HepG2 (cell line): ENCODE results near the gene ALDH4A1. TPM values are rescaled to one million over a fixed set of nuclear protein-coding genes. Genes with fewer than 3 reads are reported as not detected.

Source experiments
- AGO1 ChIP-seq: fragments of 200-400 bp; formaldehyde crosslinking; IDR thresholded peaks from 2 replicates; pipeline ENCODE4 v1.6.1; 2017; ENCODE audit warnings: mild to moderate bottlenecking, low read depth, low read length, moderate library complexity; ENCODE audit not compliant: poor library complexity, severe bottlenecking
- DPF2 ChIP-seq: sonication (generic); formaldehyde crosslinking; IDR thresholded peaks from 2 replicates; pipeline ENCODE4 v1.4.0; 2020; ENCODE audit warnings: mild to moderate bottlenecking, low read depth, missing genetic modification reagents, borderline replicate concordance
- FOXO4 ChIP-seq: sonication (generic); formaldehyde crosslinking; conservative IDR thresholded peaks from 2 replicates; pipeline ENCODE4 v1.8.1; 2023; ENCODE audit warnings: missing genetic modification reagents
- HDAC2 ChIP-seq: sonication (generic); formaldehyde crosslinking; IDR thresholded peaks from 2 replicates; pipeline ENCODE4 v1.4.0; 2020; ENCODE audit warnings: missing genetic modification reagents
- HNF1A ChIP-seq, 2 experiments: sonication (generic) in 1 of 2; formaldehyde crosslinking in 1 of 2; IDR thresholded peaks; 2 replicates each; pipeline versions ENCODE4 v1.4.0 to v1.6.1; 2016 to 2020; ENCODE audit warnings: borderline replicate concordance in 1 of 2, low read depth in 1 of 2, mild to moderate bottlenecking in 1 of 2, missing genetic modification reagents in 1 of 2
- MXD3 ChIP-seq: IDR thresholded peaks from 2 replicates; pipeline ENCODE4 v1.6.1; 2016; ENCODE audit warnings: mild to moderate bottlenecking, missing biosample characterization, missing genetic modification reagents
- PAXIP1 ChIP-seq: sonication (generic); formaldehyde crosslinking; conservative IDR thresholded peaks from 2 replicates; pipeline ENCODE4 v1.4.0; 2020; ENCODE audit warnings: mild to moderate bottlenecking, missing genetic modification reagents, moderate library complexity
- SOX6 ChIP-seq, 2 experiments: fragments of 450-650 bp in 1 of 2; sonication (generic) in 1 of 2; formaldehyde crosslinking in 1 of 2; IDR thresholded peaks; 2 replicates each; pipeline versions ENCODE4 v1.4.0 to v1.6.1; 2017 to 2020; ENCODE audit warnings: antibody characterized with exemption in 1 of 2, mild to moderate bottlenecking in 1 of 2, missing genetic modification reagents in 1 of 2
- YEATS2 ChIP-seq: sonication (generic); formaldehyde crosslinking; IDR thresholded peaks from 2 replicates; pipeline ENCODE4 v1.4.0; 2020; ENCODE audit warnings: missing genetic modification reagents, borderline replicate concordance
- ZBTB21 ChIP-seq: sonication (generic); formaldehyde crosslinking; IDR thresholded peaks from 2 replicates; pipeline ENCODE4 v1.4.0; 2020; ENCODE audit warnings: missing genetic modification reagents
- ZBTB8A ChIP-seq: sonication (generic); formaldehyde crosslinking; IDR thresholded peaks from 2 replicates; pipeline ENCODE4 v1.4.0; 2020; ENCODE audit warnings: mild to moderate bottlenecking, low read depth, missing genetic modification reagents, borderline replicate concordance
- ZNF354B ChIP-seq: sonication (generic); formaldehyde crosslinking; IDR thresholded peaks from 2 replicates; pipeline ENCODE4 v1.8.0; 2022; ENCODE audit warnings: mild to moderate bottlenecking, missing genetic modification reagents
- ZNF513 ChIP-seq: sonication (generic); formaldehyde crosslinking; conservative IDR thresholded peaks from 2 replicates; pipeline ENCODE4 v1.5.0; 2020; ENCODE audit warnings: missing genetic modification reagents
- ZNF597 ChIP-seq: sonication (generic); formaldehyde crosslinking; IDR thresholded peaks from 2 replicates; pipeline ENCODE4 v1.5.0; 2020; ENCODE audit warnings: missing genetic modification reagents
- ZNF816 ChIP-seq: sonication (generic); formaldehyde crosslinking; IDR thresholded peaks from 2 replicates; pipeline ENCODE4 v1.8.0; 2022; ENCODE audit warnings: missing genetic modification reagents, mild to moderate bottlenecking, borderline replicate concordance
- polyA plus RNA-seq, 8 experiments: library from polyadenylated mRNA; depleted of rRNA in 3 of 8; stranded (reverse) in 7 of 8; unstranded in 1 of 8; fragments of >200 nt; fragmentation: Illumina TruSeq in 4 of 8; extraction: Trizol in 4 of 8; gene quantifications; 2 replicates each; pipeline versions ENCODE4 v1.2.1 to v1.2.3, GENCODE V29; 2011 to 2016; ENCODE audit warnings: low read depth in 4 of 8, missing spikeins in 1 of 8, mixed read lengths in 1 of 8; ENCODE audit not compliant: insufficient read depth in 1 of 8
- total RNA-seq, 5 experiments: library from RNA; depleted of rRNA; stranded (reverse); fragments of >200 nt; fragmentation: Illumina TruSeq; extraction: Trizol; gene quantifications; 2 replicates each; pipeline ENCODE4 v1.2.3, GENCODE V29; 2016; ENCODE audit warnings: low read depth in 1 of 5

Gene ALDH4A1
- total and polyA plus RNA-seq, 2 of the 13 experiments (the other 11 are each of a cell fraction or from before 2014, with no cell fraction given), result 76.4 to 240 TPM

- peak; percentile 96 for TF ChIP-seq PAXIP1 (CRISPR knock-in tag)
- TF ChIP-seq ZNF513 (CRISPR knock-in tag), result no peak
- TF ChIP-seq SOX6 (IDR thresholded peaks at IDR 0.05), result no peak
- TF ChIP-seq SOX6 (CRISPR knock-in tag; IDR thresholded peaks at IDR 0.05), result peak; percentile 86
- TF ChIP-seq FOXO4 (CRISPR knock-in tag), result no peak
- no peak for TF ChIP-seq ZNF354B (CRISPR knock-in tag)
- peak; percentile 43; the same call in 1 of the 2 replicates for TF ChIP-seq YEATS2 (CRISPR knock-in tag)
- TF ChIP-seq MXD3 (CRISPR knock-in tag), result no peak
- no peak; the same call in 1 of the 2 replicates for TF ChIP-seq ZBTB8A (CRISPR knock-in tag)
- TF ChIP-seq HDAC2, result peak; percentile 93
- no peak for TF ChIP-seq ZNF816 (CRISPR knock-in tag)
- TF ChIP-seq HNF1A (IDR thresholded peaks at IDR 0.05; ENCODE audit: low read depth), result peak; percentile 65; the same call in 1 of the 2 replicates
- TF ChIP-seq HNF1A (CRISPR knock-in tag; IDR thresholded peaks at IDR 0.05; ENCODE audit: borderline replicate concordance), result peak; percentile 76; the same call in 1 of the 2 replicates
- no peak for TF ChIP-seq AGO1
- TF ChIP-seq DPF2 (CRISPR knock-in tag), result peak; percentile 89
- TF ChIP-seq ZBTB21 (CRISPR knock-in tag), result peak; percentile 23; the same call in 1 of the 2 replicates
- no peak for TF ChIP-seq ZNF597 (CRISPR knock-in tag)
Observed at GRCh38 chr1:18900303-18900841, 2.0 kb downstream of the ALDH4A1 start (continued).
